Lower leg skin (tissue), 4 donors: ENCODE measurements around the gene PKP4. TPM values are rescaled to one million over a fixed set of nuclear protein-coding genes. Genes with fewer than 3 reads are reported as not detected.

Source experiments
- DNase-seq, 2 donors: peaks; one replicate each; pipeline ENCODE4 v3.0.0-alpha.2; 2019; ENCODE audit warnings: low spot score in 2 of 2
- H3K4me3 ChIP-seq: fragments of 200-600 bp; sonication (generic); 2 replicates; pipeline ENCODE4 v1.5.1; 2017; ENCODE audit warnings: mild to moderate bottlenecking, low read depth; ENCODE audit not compliant: poor library complexity, severe bottlenecking
- POLR2A ChIP-seq, 2 donors: fragments of 450-650 bp; IDR thresholded peaks; one replicate each; pipeline ENCODE4 v1.6.1; 2016 to 2017; ENCODE audit warnings: antibody characterized with exemption in 2 of 2, mild to moderate bottlenecking in 1 of 2, moderate library complexity in 1 of 2
- WGBS, 2 donors: methylation state at CpG; one replicate each; pipeline ENCODE4 v1.1.5; 2018; 5-methylcytosine and 5-hydroxymethylcytosine counted together
- intact Hi-C: fragments of 100-400 bp; cut with DNase I; formaldehyde crosslinking; loops from one replicate; pipeline ENCODE4 v1.15.0; 2023; ENCODE audit warnings: low total_unique reads
- total RNA-seq, 4 donors: library from RNA; depleted of rRNA; stranded (reverse); fragments of >200 nt; gene quantifications; one replicate each; pipeline ENCODE4 v1.1.0, GENCODE V29; 2016
- TF ChIP-seq, protein P1 (sequence below), 3 donors: fragments of 450-650 bp; IDR thresholded peaks; one replicate each; pipeline ENCODE4 v1.5.1; 2016; ENCODE audit warnings: antibody characterized with exemption in 3 of 3, mild to moderate bottlenecking in 3 of 3, moderate library complexity in 2 of 3

The PKP4 gene
- total RNA-seq, 4 donors from 2014 or later: 28.0 to 71.0 (median 43.6) TPM

- intact Hi-C loops: no loop called here
- TF ChIP-seq, protein P1, sequence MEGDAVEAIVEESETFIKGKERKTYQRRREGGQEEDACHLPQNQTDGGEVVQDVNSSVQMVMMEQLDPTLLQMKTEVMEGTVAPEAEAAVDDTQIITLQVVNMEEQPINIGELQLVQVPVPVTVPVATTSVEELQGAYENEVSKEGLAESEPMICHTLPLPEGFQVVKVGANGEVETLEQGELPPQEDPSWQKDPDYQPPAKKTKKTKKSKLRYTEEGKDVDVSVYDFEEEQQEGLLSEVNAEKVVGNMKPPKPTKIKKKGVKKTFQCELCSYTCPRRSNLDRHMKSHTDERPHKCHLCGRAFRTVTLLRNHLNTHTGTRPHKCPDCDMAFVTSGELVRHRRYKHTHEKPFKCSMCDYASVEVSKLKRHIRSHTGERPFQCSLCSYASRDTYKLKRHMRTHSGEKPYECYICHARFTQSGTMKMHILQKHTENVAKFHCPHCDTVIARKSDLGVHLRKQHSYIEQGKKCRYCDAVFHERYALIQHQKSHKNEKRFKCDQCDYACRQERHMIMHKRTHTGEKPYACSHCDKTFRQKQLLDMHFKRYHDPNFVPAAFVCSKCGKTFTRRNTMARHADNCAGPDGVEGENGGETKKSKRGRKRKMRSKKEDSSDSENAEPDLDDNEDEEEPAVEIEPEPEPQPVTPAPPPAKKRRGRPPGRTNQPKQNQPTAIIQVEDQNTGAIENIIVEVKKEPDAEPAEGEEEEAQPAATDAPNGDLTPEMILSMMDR (IDR thresholded peaks at IDR 0.05): no peak
- no peak for TF ChIP-seq POLR2A (IDR thresholded peaks at IDR 0.05)
- WGBS, 2 donors: 89 to 94% methylated on average over 2 of the region's 2 CpGs
- H3K4me3 ChIP-seq: no peak overlapping the region
- DNase-seq: no peak
Observed at GRCh38 chr2:158580760-158581159, 124.0 kb downstream of the PKP4 start.

DNA sequence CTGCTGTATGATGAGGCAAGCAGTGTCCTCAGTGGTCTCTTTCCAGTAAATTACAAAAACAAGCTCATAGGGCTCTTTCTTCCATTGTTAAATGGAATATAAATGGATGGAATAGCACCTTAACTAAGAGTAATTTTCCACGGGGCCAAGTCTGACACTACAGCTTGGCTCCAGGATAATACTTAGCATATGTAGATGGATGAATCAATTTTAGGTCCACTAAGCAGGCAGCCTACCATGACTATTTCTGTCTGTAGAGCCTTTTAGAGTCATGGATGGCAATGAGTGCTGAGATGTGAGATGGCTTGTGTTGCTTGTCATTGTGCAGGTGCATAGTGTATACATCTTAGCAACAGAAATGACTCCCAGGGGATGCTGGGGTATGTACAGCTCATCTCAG, 125.9 kb downstream of the PKP4 start:
- H3K4me3 ChIP-seq: no peak overlapping the region
- intact Hi-C loops: no loop called here
- WGBS, 2 donors: 86 to 93% methylated on average over 1 of the region's 1 CpG
- DNase-seq: no peak
- TF ChIP-seq POLR2A (IDR thresholded peaks at IDR 0.05): no peak
- TF ChIP-seq, protein P1 (IDR thresholded peaks at IDR 0.05): no peak

GRCh38 chr2:158583923-158584322, 127.2 kb downstream of the PKP4 start:
- TF ChIP-seq, protein P1 (IDR thresholded peaks at IDR 0.05): no peak
- TF ChIP-seq POLR2A (IDR thresholded peaks at IDR 0.05): no peak
- intact Hi-C loops: no loop called here
- WGBS, 2 donors: 96 to 98% methylated on average over 18 to 19 of the region's 19 CpGs
- H3K4me3 ChIP-seq: no peak overlapping the region
- DNase-seq: no peak

DNA sequence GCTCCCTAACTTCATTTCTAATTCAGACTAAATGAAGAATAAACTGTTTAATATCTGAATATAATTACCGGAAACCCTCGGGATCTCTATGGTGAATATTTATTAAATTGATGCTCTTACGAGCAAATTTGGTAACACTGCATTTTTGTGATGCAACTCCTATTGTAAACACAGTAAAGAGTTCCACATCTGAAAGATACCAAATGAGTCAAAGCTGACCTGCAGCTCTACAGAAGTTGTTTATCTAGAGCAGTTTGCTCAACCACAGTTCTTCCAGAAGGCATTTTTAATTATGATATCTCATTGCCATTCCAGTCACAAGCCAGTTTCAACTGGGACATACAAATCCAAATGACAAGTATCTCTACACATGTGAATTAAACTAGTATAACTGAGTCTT, 129.7 kb downstream of the PKP4 start:
- no peak overlapping the region for H3K4me3 ChIP-seq
- no peak for DNase-seq
- intact Hi-C loops: no loop called here
- WGBS, 2 donors: 72 to 79% methylated on average over 3 of the region's 3 CpGs
- TF ChIP-seq POLR2A (IDR thresholded peaks at IDR 0.05): no peak

DNA sequence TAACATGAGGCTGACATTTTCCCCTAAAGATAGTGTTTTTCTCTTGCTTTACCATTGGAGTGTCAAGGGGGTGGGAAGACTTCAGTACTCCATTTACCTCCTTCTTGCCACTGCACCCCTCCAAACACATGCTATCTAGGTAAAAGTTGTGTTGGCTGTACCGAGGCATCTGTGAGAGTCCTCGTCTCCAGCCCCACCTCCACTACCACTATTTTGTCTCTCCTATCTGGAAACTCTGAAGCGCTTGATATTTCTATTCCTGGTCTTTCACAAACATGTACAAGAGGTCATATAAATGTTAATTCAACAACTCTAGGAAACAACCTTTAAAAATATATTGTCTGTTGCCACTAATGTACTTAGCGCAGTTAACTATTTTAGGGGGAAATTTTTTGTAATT, 132.6 kb downstream of the PKP4 start:
- intact Hi-C loops: no loop called here
- DNase-seq: no peak
- WGBS, 2 donors: 97% methylated on average over 4 of the region's 4 CpGs
- TF ChIP-seq, protein P1 (IDR thresholded peaks at IDR 0.05): no peak
- no peak for TF ChIP-seq POLR2A (IDR thresholded peaks at IDR 0.05)
- no peak overlapping the region for H3K4me3 ChIP-seq

DNA sequence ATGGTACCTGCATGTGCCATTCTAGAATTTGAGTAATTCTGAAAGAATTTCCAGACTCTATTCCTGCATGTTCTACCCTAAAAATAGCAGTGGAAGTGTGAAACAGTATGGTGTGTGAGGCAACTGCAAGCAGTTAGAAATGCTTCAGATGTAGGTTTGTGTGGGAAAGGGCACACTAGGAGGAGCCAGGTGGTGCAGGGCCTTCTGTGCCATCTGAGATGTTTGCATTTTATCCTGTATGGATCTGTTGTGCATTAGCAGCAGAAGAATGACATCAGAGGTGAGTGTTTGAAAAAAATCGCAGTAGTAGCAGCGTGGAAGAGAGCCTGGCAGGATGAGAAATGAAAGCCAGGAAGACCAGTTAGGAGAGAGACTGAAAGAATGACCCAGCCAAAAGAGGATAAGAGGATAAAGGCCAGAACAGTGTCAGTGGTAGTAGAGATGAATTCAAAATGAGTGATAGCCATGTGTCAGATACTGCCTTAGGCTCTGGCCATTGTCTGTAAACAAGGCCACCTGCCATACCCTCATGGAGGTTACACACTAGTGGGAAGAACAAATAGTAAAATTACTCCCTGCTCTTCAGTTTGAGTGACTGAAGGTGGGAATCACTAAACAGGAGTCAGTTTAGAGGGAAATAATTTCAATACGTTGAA, 142.2 kb downstream of the PKP4 start:
- intact Hi-C loops: no loop called here
- H3K4me3 ChIP-seq: no peak overlapping the region
- DNase-seq: no peak
- WGBS, 2 donors: 85 to 90% methylated on average over 3 of the region's 3 CpGs
- no peak for TF ChIP-seq POLR2A (IDR thresholded peaks at IDR 0.05)
- TF ChIP-seq, protein P1 (IDR thresholded peaks at IDR 0.05): no peak
